Fibroblast of lung (primary cell): ENCODE measurements around the gene C1QTNF3. TPM values are rescaled to one million over a fixed set of nuclear protein-coding genes. Genes with fewer than 3 reads are reported as not detected.

Experiments used
- DNase-seq, 2 donors: peaks; one replicate each; pipeline versions ENCODE4 v3.0.0 to v3.0.0-alpha.2; 2010; ENCODE audit warnings: low read depth in 2 of 2
- H2AFZ ChIP-seq: 2 replicates; pipeline ENCODE4 v1.5.1; 2012; ENCODE audit warnings: low read length, control low read depth, inconsistent platforms
- H3K27ac ChIP-seq: 2 replicates; pipeline ENCODE4 v1.5.1; 2011; ENCODE audit warnings: low read length, control low read depth; ENCODE audit not compliant: insufficient read depth
- H3K27me3 ChIP-seq: 2 replicates; pipeline ENCODE4 v1.5.1; 2011; ENCODE audit warnings: mild to moderate bottlenecking, low read length; ENCODE audit not compliant: control insufficient read depth, insufficient read depth
- H3K36me3 ChIP-seq: 2 replicates; pipeline ENCODE4 v1.5.1; 2011; ENCODE audit warnings: low read length; ENCODE audit not compliant: control insufficient read depth, insufficient read depth
- H3K4me1 ChIP-seq: 2 replicates; pipeline ENCODE4 v1.5.1; 2011; ENCODE audit warnings: low read length; ENCODE audit not compliant: control insufficient read depth, insufficient read depth; ENCODE audit errors: extremely low read depth
- H3K4me2 ChIP-seq: 2 replicates; pipeline ENCODE4 v1.5.1; 2011; ENCODE audit warnings: low read length, control low read depth; ENCODE audit not compliant: insufficient read depth; ENCODE audit errors: extremely low read depth
- H3K4me3 ChIP-seq, 4 experiments: fragments of 200-600 bp in 1 of 4; sonication (generic) in 1 of 4; replicated peaks in 1 of 4; 2 replicates each; pipeline ENCODE4 v1.5.1; 2011 to 2016; ENCODE audit warnings: low read length in 4 of 4, low read depth in 3 of 4, mild to moderate bottlenecking in 3 of 4, control low read depth in 2 of 4, inconsistent platforms in 1 of 4, mixed read lengths in 1 of 4; ENCODE audit not compliant: insufficient read depth in 1 of 4; ENCODE audit errors: control extremely low read depth in 1 of 4
- H3K79me2 ChIP-seq: 2 replicates; pipeline ENCODE4 v1.5.1; 2012; ENCODE audit warnings: mild to moderate bottlenecking, low read length, inconsistent platforms; ENCODE audit not compliant: control insufficient read depth, insufficient read depth
- H3K9ac ChIP-seq: 2 replicates; pipeline ENCODE4 v1.5.1; 2011; ENCODE audit warnings: mild to moderate bottlenecking, low read length, control low read depth; ENCODE audit not compliant: insufficient read depth
- H3K9me3 ChIP-seq: 2 replicates; pipeline ENCODE4 v1.5.1; 2012; ENCODE audit warnings: low read depth, low read length; ENCODE audit not compliant: control insufficient read depth, insufficient read depth
- H4K20me1 ChIP-seq: 2 replicates; pipeline ENCODE4 v1.5.1; 2011; ENCODE audit warnings: low read length; ENCODE audit not compliant: control insufficient read depth, insufficient read depth; ENCODE audit errors: extremely low read depth
- CTCF ChIP-seq, 2 donors: IDR thresholded peaks in 1 of 2; conservative IDR thresholded peaks in 1 of 2; 1 replicate in 1 of 2; 2 replicates in 1 of 2; pipeline ENCODE4 v1.5.1; 2011 to 2012; ENCODE audit warnings: low read length in 2 of 2, control low read depth in 1 of 2, inconsistent platforms in 1 of 2, low read depth in 1 of 2, mild to moderate bottlenecking in 1 of 2
- EZH2 ChIP-seq: IDR thresholded peaks from 2 replicates; pipeline ENCODE4 v1.5.1; 2012; ENCODE audit warnings: low read length, control low read depth, mild to moderate bottlenecking; ENCODE audit errors: missing control alignments
- polyA plus RNA-seq, 2 donors: library from polyadenylated mRNA; depleted of rRNA in 1 of 2; stranded (reverse) in 1 of 2; unstranded in 1 of 2; fragments of >200 nt; gene quantifications; 2 replicates each; pipeline ENCODE4 v1.2.1, GENCODE V29; 2011 to 2012; ENCODE audit warnings: missing spikeins in 1 of 2
- total RNA-seq: library from RNA; depleted of rRNA; stranded (reverse); fragments of >200 nt; gene quantifications from 2 replicates; pipeline ENCODE4 v1.2.1, GENCODE V29; 2014

Gene C1QTNF3
- total and polyA plus RNA-seq, 2 donors (not counting 1 experiment from before 2014, with no cell fraction given), result 0.68 to 1.2 TPM

- DNase-seq, result no peak
- Histone ChIP-seq H4K20me1 (no peaks in the 10 kb centered on the region), H3K4me2 (no peak overlapping the region), H3K36me3 (no peaks in the 10 kb centered on the region), H3K27ac (no peak overlapping the region), H3K9me3 (no peaks in the 10 kb centered on the region), H3K27me3 (no peaks in the 10 kb centered on the region), H3K4me1 (no peaks in the 10 kb centered on the region), H3K79me2 (no peaks in the 10 kb centered on the region), H2AFZ (no peak overlapping the region), H3K9ac (no peak overlapping the region), H3K4me3 (no peak overlapping the region)
- TF ChIP-seq CTCF (conservative IDR thresholded peaks at IDR 0.05 in 1 of 2, IDR thresholded peaks at IDR 0.05 in 1 of 2; ENCODE audit: low read depth in 1 of 2, low read length in 2 of 2), result no peak
- TF ChIP-seq EZH2, result no peak
Observed at GRCh38 chr5:34017254-34017653, 25.8 kb downstream of the C1QTNF3 start.

- H3K36me3 ChIP-seq, result no peaks in the 10 kb centered on the region
- DNase-seq, result no peak
- no peaks in the 10 kb centered on the region for H3K27me3 ChIP-seq
- TF ChIP-seq EZH2, result no peak
- TF ChIP-seq CTCF (conservative IDR thresholded peaks at IDR 0.05 in 1 of 2, IDR thresholded peaks at IDR 0.05 in 1 of 2; ENCODE audit: low read depth in 1 of 2, low read length in 2 of 2), result no peak
- H4K20me1 ChIP-seq, result no peaks in the 10 kb centered on the region
- H3K9me3 ChIP-seq, result no peaks in the 10 kb centered on the region
- H3K79me2 ChIP-seq, result no peaks in the 10 kb centered on the region
- H2AFZ ChIP-seq, result no peak overlapping the region
- no peak overlapping the region for H3K9ac ChIP-seq
- H3K4me3 ChIP-seq, result no peak overlapping the region
- H3K4me2 ChIP-seq, result no peak overlapping the region
- no peak overlapping the region for H3K27ac ChIP-seq
- no peaks in the 10 kb centered on the region for H3K4me1 ChIP-seq
Observed at GRCh38 chr5:34016750-34017149, 26.3 kb downstream of the C1QTNF3 start.

- no peaks in the 10 kb centered on the region for H4K20me1 ChIP-seq
- no peak overlapping the region for H3K4me2 ChIP-seq
- TF ChIP-seq EZH2, result no peak
- no peak for TF ChIP-seq CTCF (conservative IDR thresholded peaks at IDR 0.05 in 1 of 2, IDR thresholded peaks at IDR 0.05 in 1 of 2; ENCODE audit: low read depth in 1 of 2, low read length in 2 of 2)
- H3K27me3 ChIP-seq, result no peaks in the 10 kb centered on the region
- no peak for DNase-seq
- H2AFZ ChIP-seq, result no peak overlapping the region
- no peaks in the 10 kb centered on the region for H3K9me3 ChIP-seq
- H3K79me2 ChIP-seq, result no peaks in the 10 kb centered on the region
- no peaks in the 10 kb centered on the region for H3K36me3 ChIP-seq
- no peak overlapping the region for H3K9ac ChIP-seq
- no peak overlapping the region for H3K4me3 ChIP-seq
- no peak overlapping the region for H3K27ac ChIP-seq
- H3K4me1 ChIP-seq, result no peaks in the 10 kb centered on the region
Observed at GRCh38 chr5:34016222-34016621, 26.8 kb downstream of the C1QTNF3 start.
